Esophagus (tissue), 2 donors: ENCODE results near the gene ART5. TPM values are rescaled to one million over a fixed set of nuclear protein-coding genes. Genes with fewer than 3 reads are reported as not detected.
"Not testable (repeated sequence)": the region's sequence is repeated elsewhere in the genome, so short reads cannot be mapped to it uniquely, and the experiment has no call there.

Experiments
- H3K27ac ChIP-seq, 2 donors: one replicate each; pipeline ENCODE4 v1.5.1; 2013; ENCODE audit warnings: low read depth in 2 of 2, mild to moderate bottlenecking in 2 of 2, inconsistent platforms in 1 of 2, low read length in 1 of 2, moderate library complexity in 1 of 2
- H3K27me3 ChIP-seq, 2 donors: one replicate each; pipeline ENCODE4 v1.6.1; 2013; ENCODE audit warnings: low read length in 2 of 2, control low read depth in 1 of 2, mild to moderate bottlenecking in 1 of 2; ENCODE audit not compliant: insufficient read depth in 2 of 2, control insufficient read depth in 1 of 2
- H3K36me3 ChIP-seq, 2 donors: one replicate each; pipeline ENCODE4 v1.6.1; 2013; ENCODE audit warnings: low read length in 1 of 2; ENCODE audit not compliant: control insufficient read depth in 2 of 2, insufficient read depth in 2 of 2
- H3K4me1 ChIP-seq, 2 donors: one replicate each; pipeline ENCODE4 v1.6.1; 2013; ENCODE audit warnings: low read length in 1 of 2; ENCODE audit not compliant: control insufficient read depth in 2 of 2, insufficient read depth in 2 of 2
- H3K4me3 ChIP-seq, 2 donors: one replicate each; pipeline ENCODE4 v1.5.1; 2013; ENCODE audit warnings: low read length in 2 of 2, mild to moderate bottlenecking in 2 of 2, low read depth in 1 of 2, moderate library complexity in 1 of 2
- H3K9me3 ChIP-seq, 2 donors: one replicate each; pipeline ENCODE4 v1.6.1; 2013; ENCODE audit warnings: mild to moderate bottlenecking in 2 of 2, low read depth in 1 of 2, low read length in 1 of 2, moderate library complexity in 1 of 2; ENCODE audit not compliant: control insufficient read depth in 2 of 2, insufficient read depth in 1 of 2
- WGBS, 2 donors: extraction: QIAGEN DNeasy Blood & Tissue Kit; methylation state at CpG; one replicate each; pipeline ENCODE4 v1.1.7; 2013; 5-methylcytosine and 5-hydroxymethylcytosine counted together
- polyA plus RNA-seq, 2 donors: library from polyadenylated mRNA; stranded (reverse); fragments of 200-250 nt; gene quantifications; one replicate each; pipeline ENCODE4 v1.2.3, GENCODE V29; 2013
- donor health status: healthy with polysubstance abuse.
- donor health status: Bipolar disorder and iron deficiency.

The ART5 gene
- polyA plus RNA-seq, 2 donors = not detected

- Histone ChIP-seq H3K27me3 (no peaks in the 10 kb centered on the region), H3K9me3 (no peaks in the 10 kb centered on the region), H3K27ac (no peak overlapping the region), H3K36me3 (peaks cover 9 to 13% of the 10 kb centered on the region in 2 donors), H3K4me1 (no peaks in the 10 kb centered on the region), H3K4me3 (no peak overlapping the region)
- WGBS, 2 donors = 72 to 89% methylated on average over 2 of the region's 2 CpGs
These were observed 19.2 kb upstream of the ART5 start for GRCh38 chr11:3660960-3661359.

DNA sequence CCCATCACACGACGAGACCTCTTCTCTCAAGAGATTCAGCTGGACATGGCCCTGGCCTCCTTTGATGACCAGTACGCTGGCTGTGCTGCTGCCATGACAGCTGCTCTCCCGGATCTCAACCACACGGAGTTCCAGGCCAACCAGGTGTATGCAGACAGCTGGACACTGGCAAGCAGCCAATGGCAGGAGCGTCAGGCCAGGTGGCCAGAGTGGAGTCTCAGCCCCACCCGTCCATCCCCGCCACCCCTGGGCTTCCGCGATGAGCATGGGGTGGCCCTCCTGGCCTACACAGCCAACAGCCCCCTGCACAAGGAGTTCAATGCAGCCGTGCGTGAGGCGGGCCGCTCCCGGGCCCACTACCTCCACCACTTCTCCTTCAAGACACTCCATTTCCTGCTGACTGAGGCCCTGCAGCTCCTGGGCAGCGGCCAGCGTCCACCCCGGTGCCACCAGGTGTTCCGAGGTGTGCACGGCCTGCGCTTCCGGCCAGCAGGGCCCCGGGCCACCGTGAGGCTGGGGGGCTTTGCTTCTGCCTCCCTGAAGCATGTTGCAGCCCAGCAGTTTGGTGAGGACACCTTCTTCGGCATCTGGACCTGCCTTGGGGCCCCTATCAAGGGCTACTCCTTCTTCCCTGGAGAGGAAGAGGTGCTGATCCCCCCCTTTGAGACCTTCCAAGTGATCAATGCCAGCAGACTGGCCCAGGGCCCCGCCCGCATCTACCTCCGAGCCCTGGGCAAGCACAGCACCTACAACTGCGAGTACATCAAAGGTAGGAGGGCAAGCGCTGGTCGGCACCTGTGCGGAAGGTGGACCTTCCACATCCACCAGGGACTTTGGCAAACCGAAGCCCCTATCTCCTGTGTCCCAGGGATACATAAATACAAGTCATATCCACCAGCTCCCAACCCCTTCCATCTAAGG is 18.1 kb upstream of the ART5 start:
- peaks cover 2 to 6% of the 10 kb centered on the region in 2 donors for H3K36me3 ChIP-seq
- no peaks in the 10 kb centered on the region for H3K4me1 ChIP-seq
- no peak overlapping the region for H3K27ac ChIP-seq
- H3K4me3 ChIP-seq = no peak overlapping the region
- WGBS, 2 donors = 84 to 90% methylated on average over 33 of the region's 33 CpGs
- H3K9me3 ChIP-seq = no peaks in the 10 kb centered on the region
- H3K27me3 ChIP-seq = no peaks in the 10 kb centered on the region

- H3K27me3 ChIP-seq = no peaks in the 10 kb centered on the region
- no peak overlapping the region for H3K4me3 ChIP-seq
- no peaks in the 10 kb centered on the region for H3K4me1 ChIP-seq
- H3K9me3 ChIP-seq = no peaks in the 10 kb centered on the region
- no peaks in the 10 kb centered on the region for H3K36me3 ChIP-seq
- no peak overlapping the region for H3K27ac ChIP-seq
- 90 to 93% methylated on average over 8 of the region's 8 CpGs for WGBS, 2 donors
These were observed 16.5 kb upstream of the ART5 start for GRCh38 chr11:3658252-3658651.

DNA sequence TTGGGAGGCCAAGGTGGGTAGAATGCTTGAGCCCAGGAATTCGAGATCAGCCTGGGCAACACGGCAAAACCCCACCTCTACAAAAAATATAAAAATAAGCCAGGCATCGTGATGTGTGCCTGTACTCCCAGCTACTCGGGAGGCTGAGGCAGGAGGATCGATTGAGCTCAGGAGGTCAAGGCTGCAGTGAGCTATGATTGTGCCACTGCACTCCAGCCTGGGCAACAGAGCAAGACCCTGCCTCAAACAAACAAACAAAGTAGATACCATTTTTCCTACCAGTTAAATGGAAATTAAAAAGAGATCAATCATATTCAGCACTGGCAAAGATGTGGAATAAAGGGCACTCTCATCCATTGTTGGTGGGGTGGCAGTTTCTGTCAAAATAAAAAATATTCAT is 15.5 kb upstream of the ART5 start:
- not testable (repeated sequence) for H3K27ac ChIP-seq, H3K36me3 ChIP-seq, H3K4me1 ChIP-seq, H3K27me3 ChIP-seq, H3K9me3 ChIP-seq, H3K4me3 ChIP-seq
- 80% methylated on average over 5 of the region's 5 CpGs for WGBS, 2 donors

GRCh38 chr11:3655547-3655946 is 13.8 kb upstream of the ART5 start:
- no peak overlapping the region for H3K27ac ChIP-seq
- H3K36me3 ChIP-seq = no peaks in the 10 kb centered on the region
- H3K4me3 ChIP-seq = no peak overlapping the region
- 87 to 92% methylated on average over 3 of the region's 3 CpGs for WGBS, 2 donors
- H3K27me3 ChIP-seq = no peaks in the 10 kb centered on the region
- H3K9me3 ChIP-seq = no peaks in the 10 kb centered on the region
- H3K4me1 ChIP-seq = no peaks in the 10 kb centered on the region

DNA sequence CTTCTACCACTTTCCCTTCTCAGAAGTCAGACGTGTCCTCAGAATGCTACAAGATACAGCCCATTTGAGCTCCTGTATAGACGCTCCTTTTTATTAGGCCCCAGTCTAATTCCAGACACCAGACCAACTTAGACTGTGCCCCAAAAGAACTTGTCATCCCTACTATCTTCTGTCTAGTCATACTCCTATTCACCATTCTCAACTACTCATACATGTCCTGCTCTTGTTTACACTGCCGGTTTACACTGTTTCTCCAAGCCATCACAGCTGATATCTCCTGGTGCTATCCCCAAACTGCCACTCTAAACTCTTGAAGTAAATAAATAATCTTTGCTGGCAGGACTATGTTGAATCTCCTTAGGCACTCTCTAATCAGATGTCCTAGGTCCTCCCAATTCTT is 10.7 kb upstream of the ART5 start:
- H3K27ac ChIP-seq, H3K27me3 ChIP-seq, H3K36me3 ChIP-seq, H3K4me1 ChIP-seq, H3K9me3 ChIP-seq, H3K4me3 ChIP-seq: not testable (repeated sequence)
- WGBS, 2 donors = 90 to 91% methylated on average over 2 of the region's 3 CpGs

GRCh38 chr11:3649374-3649773 is 7.6 kb upstream of the ART5 start:
- WGBS, 2 donors = 27 to 35% methylated on average over 9 of the region's 9 CpGs
- not testable (repeated sequence) for H3K36me3 ChIP-seq, H3K27ac ChIP-seq, H3K27me3 ChIP-seq, H3K4me3 ChIP-seq, H3K9me3 ChIP-seq, H3K4me1 ChIP-seq

- H3K27ac ChIP-seq, H3K36me3 ChIP-seq, H3K27me3 ChIP-seq, H3K4me1 ChIP-seq, H3K9me3 ChIP-seq, H3K4me3 ChIP-seq: not testable (repeated sequence)
- WGBS, 2 donors = 78 to 79% methylated on average over 13 of the region's 13 CpGs
These were observed 7.1 kb upstream of the ART5 start for GRCh38 chr11:3648843-3649242.

- Histone ChIP-seq H3K4me1 (peaks cover 2 to 9% of the 10 kb centered on the region in 2 donors), H3K27ac (no peak overlapping the region), H3K36me3 (no peaks in the 10 kb centered on the region), H3K4me3 (no peak overlapping the region), H3K9me3 (no peaks in the 10 kb centered on the region), H3K27me3 (no peaks in the 10 kb centered on the region)
- WGBS, 2 donors = 74 to 83% methylated on average over 7 of the region's 7 CpGs
These were observed 3.8 kb upstream of the ART5 start for GRCh38 chr11:3645552-3645951.

- 61 to 71% methylated on average over 4 of the region's 4 CpGs for WGBS, 2 donors
- H3K27ac ChIP-seq = no peak within 1 kb of the TSS
- H3K4me1 ChIP-seq = peaks cover 2 to 9% of the 10 kb centered on the region in 2 donors
- H3K27me3 ChIP-seq = no peaks in the 10 kb centered on the region
- H3K36me3 ChIP-seq = no peaks in the 10 kb centered on the region
- no peak within 1 kb of the TSS for H3K4me3 ChIP-seq
- H3K9me3 ChIP-seq = no peaks in the 10 kb centered on the region
These were observed 3.0 kb upstream of the ART5 start, which contains the start of gene ART1 for GRCh38 chr11:3644817-3645235. Gene ART1, plus strand, starts transcription at chr11:3645128. Its CDS starts 14,086 bp downstream, at chr11:3659214.
